Mammary epithelial cell (primary cell): ENCODE results near the gene CES5A.

Experiments used
- EZH2 ChIP-seq: IDR thresholded peaks from 2 replicates; pipeline ENCODE4 v1.6.1; 2012; ENCODE audit warnings: low read length, inconsistent platforms, borderline replicate concordance
- TF ChIP-seq, protein P1 (sequence below), 2 donors: IDR thresholded peaks in 1 of 2; conservative IDR thresholded peaks in 1 of 2; 2 replicates each; pipeline ENCODE4 v1.5.1; 2011 to 2012; ENCODE audit warnings: inconsistent platforms in 2 of 2, low read length in 2 of 2, mild to moderate bottlenecking in 2 of 2, control low read depth in 1 of 2, low read depth in 1 of 2; ENCODE audit not compliant: insufficient read depth in 1 of 2; ENCODE audit errors: extremely low read depth in 1 of 2

DNA sequence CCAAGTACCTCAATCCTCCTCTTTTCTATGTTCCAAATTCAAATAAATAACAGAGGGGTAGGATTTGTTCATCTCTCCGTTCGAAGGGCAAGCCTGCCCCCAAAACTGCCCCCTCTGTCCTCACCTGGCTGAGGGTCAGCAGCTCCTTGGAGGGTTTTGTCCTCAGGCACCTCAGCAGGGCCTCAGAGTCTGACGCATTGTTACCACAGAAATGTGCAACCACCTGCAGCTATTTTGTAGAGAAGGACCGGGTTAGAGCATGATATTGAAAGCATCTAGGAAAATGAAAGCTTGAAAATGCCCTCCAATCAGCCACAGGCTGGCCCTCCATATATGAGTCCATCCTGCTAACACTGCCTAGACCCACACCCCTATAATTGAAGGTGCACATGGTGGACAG, 13.9 kb downstream of the CES5A start:
- no peak for TF ChIP-seq EZH2
- TF ChIP-seq, protein P1, sequence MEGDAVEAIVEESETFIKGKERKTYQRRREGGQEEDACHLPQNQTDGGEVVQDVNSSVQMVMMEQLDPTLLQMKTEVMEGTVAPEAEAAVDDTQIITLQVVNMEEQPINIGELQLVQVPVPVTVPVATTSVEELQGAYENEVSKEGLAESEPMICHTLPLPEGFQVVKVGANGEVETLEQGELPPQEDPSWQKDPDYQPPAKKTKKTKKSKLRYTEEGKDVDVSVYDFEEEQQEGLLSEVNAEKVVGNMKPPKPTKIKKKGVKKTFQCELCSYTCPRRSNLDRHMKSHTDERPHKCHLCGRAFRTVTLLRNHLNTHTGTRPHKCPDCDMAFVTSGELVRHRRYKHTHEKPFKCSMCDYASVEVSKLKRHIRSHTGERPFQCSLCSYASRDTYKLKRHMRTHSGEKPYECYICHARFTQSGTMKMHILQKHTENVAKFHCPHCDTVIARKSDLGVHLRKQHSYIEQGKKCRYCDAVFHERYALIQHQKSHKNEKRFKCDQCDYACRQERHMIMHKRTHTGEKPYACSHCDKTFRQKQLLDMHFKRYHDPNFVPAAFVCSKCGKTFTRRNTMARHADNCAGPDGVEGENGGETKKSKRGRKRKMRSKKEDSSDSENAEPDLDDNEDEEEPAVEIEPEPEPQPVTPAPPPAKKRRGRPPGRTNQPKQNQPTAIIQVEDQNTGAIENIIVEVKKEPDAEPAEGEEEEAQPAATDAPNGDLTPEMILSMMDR (conservative IDR thresholded peaks at IDR 0.05 in 1 of 2, IDR thresholded peaks at IDR 0.05 in 1 of 2; ENCODE audit: extremely low read depth in 1 of 2, insufficient read depth in 1 of 2, low read depth in 1 of 2, low read length in 2 of 2): no peak
